B cell (primary cell): ENCODE results near the gene VWA1.

ENCODE experiments used
- CTCF ChIP-seq: fragments of 200-600 bp; IDR thresholded peaks from one replicate; pipeline ENCODE4 v1.8.0; 2022; ENCODE audit warnings: antibody characterized with exemption, mild to moderate bottlenecking
- EZH2 ChIP-seq: IDR thresholded peaks from 2 replicates; pipeline ENCODE4 v1.6.1; 2012; ENCODE audit warnings: borderline replicate concordance, low read depth, mild to moderate bottlenecking, moderate library complexity, low read length; ENCODE audit not compliant: insufficient read depth, poor library complexity, severe bottlenecking

GRCh38 chr1:1436630-1437032 lies 1.1 kb downstream of the VWA1 start:
- no peak for TF ChIP-seq CTCF
- TF ChIP-seq EZH2 = no peak
